Transverse colon (tissue), 4 donors: ENCODE results near the gene SPP1.

Experiments
- CTCF ChIP-seq, 5 experiments: fragments of 200-600 bp in 3 of 5; fragments of 450-650 bp in 2 of 5; sonication (generic) in 3 of 5; IDR thresholded peaks; 1 replicate in 2 of 5; 2 replicates in 3 of 5; pipeline ENCODE4 v1.5.1; 2016 to 2017; ENCODE audit warnings: antibody characterized with exemption in 5 of 5, inconsistent platforms in 3 of 5, mild to moderate bottlenecking in 2 of 5, moderate library complexity in 1 of 5
- EP300 ChIP-seq: sonication (generic); formaldehyde crosslinking; IDR thresholded peaks from one replicate; pipeline ENCODE4 v1.6.1; 2017; ENCODE audit warnings: antibody characterized with exemption, low read depth
- POLR2AphosphoS5 ChIP-seq, 3 donors: sonication (generic); formaldehyde crosslinking; IDR thresholded peaks; one replicate each; pipeline ENCODE4 v1.6.1; 2016; ENCODE audit warnings: antibody characterized with exemption in 3 of 3

- TF ChIP-seq CTCF (IDR thresholded peaks at IDR 0.05) (no peak), EP300 (no peak), POLR2AphosphoS5 (IDR thresholded peaks at IDR 0.05) (no peak)
Observed at GRCh38 chr4:87961993-87962392, 13.5 kb upstream of the SPP1 start.
